ENCODE data around the gene ZSCAN20. TPM values are rescaled to one million over a fixed set of nuclear protein-coding genes. Genes with fewer than 3 reads are reported as not detected.

ZSCAN20 gene
- total RNA-seq, 4 donors from 2014 or later: 2.4 to 16.0 (median 5.2) TPM

DNA sequence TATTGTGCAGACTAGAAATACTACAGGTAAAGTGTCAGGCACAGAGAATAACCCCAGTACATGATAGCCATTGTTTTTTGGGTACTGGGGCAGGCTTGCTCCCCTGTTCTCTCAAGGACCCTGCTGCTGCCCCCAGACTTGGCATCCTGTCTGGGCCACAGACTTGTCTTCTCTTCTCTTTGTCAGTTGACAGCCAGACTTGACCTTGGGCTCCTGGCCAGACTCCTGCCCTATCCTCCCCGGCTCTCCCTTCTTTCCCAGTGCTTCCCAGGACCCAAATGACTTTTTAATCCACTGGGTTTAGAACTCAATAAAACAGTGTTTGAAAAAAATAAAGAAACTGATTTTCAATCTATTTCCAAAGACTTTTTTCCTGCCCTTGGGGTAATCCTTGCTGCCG is 43.2 kb downstream of the ZSCAN20 start:
- TF ChIP-seq, protein P1, sequence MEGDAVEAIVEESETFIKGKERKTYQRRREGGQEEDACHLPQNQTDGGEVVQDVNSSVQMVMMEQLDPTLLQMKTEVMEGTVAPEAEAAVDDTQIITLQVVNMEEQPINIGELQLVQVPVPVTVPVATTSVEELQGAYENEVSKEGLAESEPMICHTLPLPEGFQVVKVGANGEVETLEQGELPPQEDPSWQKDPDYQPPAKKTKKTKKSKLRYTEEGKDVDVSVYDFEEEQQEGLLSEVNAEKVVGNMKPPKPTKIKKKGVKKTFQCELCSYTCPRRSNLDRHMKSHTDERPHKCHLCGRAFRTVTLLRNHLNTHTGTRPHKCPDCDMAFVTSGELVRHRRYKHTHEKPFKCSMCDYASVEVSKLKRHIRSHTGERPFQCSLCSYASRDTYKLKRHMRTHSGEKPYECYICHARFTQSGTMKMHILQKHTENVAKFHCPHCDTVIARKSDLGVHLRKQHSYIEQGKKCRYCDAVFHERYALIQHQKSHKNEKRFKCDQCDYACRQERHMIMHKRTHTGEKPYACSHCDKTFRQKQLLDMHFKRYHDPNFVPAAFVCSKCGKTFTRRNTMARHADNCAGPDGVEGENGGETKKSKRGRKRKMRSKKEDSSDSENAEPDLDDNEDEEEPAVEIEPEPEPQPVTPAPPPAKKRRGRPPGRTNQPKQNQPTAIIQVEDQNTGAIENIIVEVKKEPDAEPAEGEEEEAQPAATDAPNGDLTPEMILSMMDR (IDR thresholded peaks at IDR 0.05): no peak
- TF ChIP-seq POLR2A (IDR thresholded peaks at IDR 0.05): no peak
- no peak overlapping the region for H3K4me3 ChIP-seq
- intact Hi-C loops (cut with DNase I; ENCODE audit: low total_unique reads): no loop called here

DNA sequence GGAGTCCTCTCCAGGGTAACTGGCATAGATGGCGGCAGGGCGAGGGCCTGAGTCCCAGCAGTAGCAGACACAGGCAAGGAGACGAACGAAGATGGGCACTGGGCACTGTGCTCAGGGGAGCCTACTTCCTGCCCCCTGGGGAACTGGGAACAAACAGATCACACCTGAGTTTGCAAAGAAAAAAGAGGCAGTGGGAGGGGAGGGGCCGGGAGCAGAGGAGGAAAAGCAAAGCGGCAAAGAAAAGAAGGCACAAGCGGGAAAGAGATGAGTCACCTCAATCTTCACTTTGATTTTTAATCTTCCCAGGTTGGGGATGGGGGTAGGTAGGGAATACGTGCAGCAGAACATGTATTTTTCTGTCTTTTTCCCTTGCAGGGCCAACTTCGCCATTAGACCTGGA is 44.0 kb downstream of the ZSCAN20 start:
- Histone ChIP-seq H3K36me3 (no peaks in the 10 kb centered on the region), H3K27me3 (no peaks in the 10 kb centered on the region), H3K27ac (no peak overlapping the region), H3K9me3 (no peaks in the 10 kb centered on the region), H3K4me3 (no peak overlapping the region), H3K4me1 (no peaks in the 10 kb centered on the region)
- intact Hi-C loops (cut with DNase I; ENCODE audit: low total_unique reads): no loop called here
- no peak for TF ChIP-seq POLR2A (IDR thresholded peaks at IDR 0.05)
- TF ChIP-seq, protein P1 (IDR thresholded peaks at IDR 0.05): no peak
- DNase-seq: no peak

More for the DNA sequence above, 43.2 kb downstream of the ZSCAN20 start:
- no peak for DNase-seq
- H3K27me3 ChIP-seq: no peaks in the 10 kb centered on the region
- no peaks in the 10 kb centered on the region for H3K9me3 ChIP-seq
- no peaks in the 10 kb centered on the region for H3K4me1 ChIP-seq
- no peak overlapping the region for H3K27ac ChIP-seq
- H3K36me3 ChIP-seq: no peaks in the 10 kb centered on the region

DNA sequence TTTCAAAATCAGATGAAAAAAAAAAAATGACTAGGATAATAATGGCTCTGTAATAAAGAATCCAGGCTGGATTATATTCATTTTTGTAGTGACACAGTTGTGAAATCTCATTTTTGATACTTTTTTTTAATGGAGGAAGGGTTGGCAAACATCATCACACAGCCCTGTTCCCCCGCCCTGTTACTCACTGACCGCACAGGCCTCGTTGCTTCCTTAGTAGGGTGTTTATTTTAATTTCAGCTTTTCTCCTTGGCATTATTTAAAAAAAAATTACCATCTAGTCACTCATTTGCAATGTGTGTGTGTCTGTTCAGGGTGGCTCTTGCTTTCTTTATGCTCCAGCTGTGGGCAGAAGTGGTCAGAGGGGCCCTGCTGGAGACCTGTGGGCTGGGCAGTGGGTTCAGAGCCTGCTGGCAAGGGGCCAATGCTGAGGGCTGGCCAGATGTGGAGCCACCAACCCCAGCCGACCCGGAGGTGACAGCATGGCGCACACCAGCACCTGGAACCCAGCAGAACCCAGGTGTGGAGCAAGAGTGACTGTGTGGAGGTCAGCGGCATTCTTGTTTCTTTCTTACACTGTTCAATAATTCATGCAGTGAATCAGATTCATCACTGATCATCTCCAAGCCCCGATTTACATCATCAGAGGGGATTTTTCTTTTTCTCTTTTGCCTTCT is 44.6 kb downstream of the ZSCAN20 start:
- DNase-seq: no peak
- no peak for TF ChIP-seq POLR2A (IDR thresholded peaks at IDR 0.05)
- TF ChIP-seq, protein P1 (IDR thresholded peaks at IDR 0.05): no peak
- Histone ChIP-seq H3K4me1 (no peaks in the 10 kb centered on the region), H3K27me3 (no peaks in the 10 kb centered on the region), H3K4me3 (no peak overlapping the region), H3K36me3 (no peaks in the 10 kb centered on the region), H3K9me3 (no peaks in the 10 kb centered on the region), H3K27ac (no peak overlapping the region)
- intact Hi-C loops (cut with DNase I; ENCODE audit: low total_unique reads): no loop called here

DNA sequence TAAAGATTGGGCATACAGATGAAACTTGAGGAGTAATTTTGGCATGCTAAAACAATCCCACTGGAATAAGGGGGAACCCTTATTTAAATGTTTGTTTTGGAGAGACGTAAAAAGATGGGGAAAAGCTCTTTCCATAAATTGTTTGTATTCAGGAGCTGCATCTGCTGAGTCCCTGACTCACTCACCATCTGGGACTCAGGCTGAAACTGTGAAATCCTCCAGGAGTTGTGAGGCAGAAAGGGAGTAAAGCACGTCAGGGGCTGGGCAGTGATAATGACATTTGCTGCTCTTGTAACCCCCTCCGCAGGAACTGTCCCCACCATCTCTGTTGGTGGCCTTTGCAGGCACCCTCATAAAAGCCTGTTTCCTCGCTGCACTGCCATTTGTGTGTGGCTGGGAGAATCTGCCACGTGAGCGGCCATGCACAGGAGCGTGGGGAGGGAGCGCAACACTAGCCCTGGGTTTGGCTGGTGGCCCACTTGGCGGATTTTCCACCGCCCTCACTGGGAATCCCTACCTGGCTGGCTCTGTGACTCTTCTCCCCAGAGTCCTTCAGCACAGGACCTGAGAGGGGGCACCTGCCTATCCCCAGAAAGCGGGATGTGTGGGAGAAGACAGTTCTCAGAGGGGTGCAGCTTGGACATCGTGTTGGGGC is 45.3 kb downstream of the ZSCAN20 start:
- Histone ChIP-seq H3K36me3 (no peaks in the 10 kb centered on the region), H3K9me3 (no peaks in the 10 kb centered on the region), H3K4me1 (no peaks in the 10 kb centered on the region), H3K27me3 (no peaks in the 10 kb centered on the region), H3K4me3 (no peak overlapping the region), H3K27ac (no peak overlapping the region)
- DNase-seq: no peak
- TF ChIP-seq, protein P1 (IDR thresholded peaks at IDR 0.05): no peak
- TF ChIP-seq POLR2A (IDR thresholded peaks at IDR 0.05): no peak
- intact Hi-C loops (cut with DNase I; ENCODE audit: low total_unique reads): no loop called here

DNA sequence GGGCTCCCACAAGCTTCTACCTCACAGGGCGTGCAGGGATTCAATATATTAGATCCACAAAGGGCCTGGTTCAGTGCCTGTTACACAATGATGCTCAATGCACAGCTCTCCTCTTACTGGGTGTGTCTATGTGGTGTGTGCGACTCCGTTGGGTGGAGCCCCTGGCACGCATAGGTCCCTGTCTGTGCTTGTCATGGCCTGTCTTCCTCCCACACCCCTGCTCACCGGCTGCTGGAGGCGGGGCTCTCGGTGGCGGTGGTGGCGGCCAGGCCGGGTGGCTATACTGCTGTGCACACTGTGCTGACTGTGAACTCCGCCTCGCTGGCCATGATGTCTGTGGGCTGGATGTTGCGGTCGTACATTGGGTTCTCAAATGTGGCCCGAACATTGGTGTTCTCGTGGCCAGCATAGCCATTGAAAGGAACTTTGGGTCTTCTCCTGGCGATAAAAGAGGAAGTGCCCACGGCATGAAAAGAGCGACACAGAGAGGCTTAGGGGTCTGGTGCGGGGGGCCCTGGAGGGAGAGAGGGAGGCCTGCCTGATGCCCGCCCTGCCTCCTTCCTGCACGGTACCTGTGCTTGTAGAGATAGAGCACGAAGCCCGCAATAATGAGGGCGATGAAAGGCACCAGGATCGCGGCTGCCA is 46.9 kb downstream of the ZSCAN20 start:
- TF ChIP-seq, protein P1 (IDR thresholded peaks at IDR 0.05): no peak
- TF ChIP-seq POLR2A (IDR thresholded peaks at IDR 0.05): no peak
- intact Hi-C loops (cut with DNase I; ENCODE audit: low total_unique reads): no loop called here
- no peaks in the 10 kb centered on the region for H3K9me3 ChIP-seq
- no peaks in the 10 kb centered on the region for H3K36me3 ChIP-seq
- no peaks in the 10 kb centered on the region for H3K27me3 ChIP-seq
- no peak overlapping the region for H3K4me3 ChIP-seq
- H3K4me1 ChIP-seq: no peaks in the 10 kb centered on the region
- no peak for DNase-seq
- no peak overlapping the region for H3K27ac ChIP-seq

Measured in uterus (tissue), 4 donors.